ENCODE results near the gene CDKAL1.

The CDKAL1 gene

GRCh38 chr6:21199262-21199661 lies 665.0 kb downstream of the CDKAL1 start:
- DNase-seq: no peak

GRCh38 chr6:21200134-21200870 lies 666.0 kb downstream of the CDKAL1 start:
- no peak for DNase-seq

- no peak for DNase-seq
Observed at GRCh38 chr6:21201187-21201586, 666.9 kb downstream of the CDKAL1 start.

- DNase-seq: no peak
Observed at GRCh38 chr6:21201637-21202350, 667.5 kb downstream of the CDKAL1 start.

- no peak for DNase-seq
Observed at GRCh38 chr6:21202521-21202920, 668.3 kb downstream of the CDKAL1 start.

- DNase-seq: no peak
Observed at GRCh38 chr6:21204951-21205350, 670.7 kb downstream of the CDKAL1 start.

- no peak for DNase-seq
Observed at GRCh38 chr6:21208081-21208795, 674.0 kb downstream of the CDKAL1 start.

GRCh38 chr6:21208796-21209186 lies 674.5 kb downstream of the CDKAL1 start:
- DNase-seq: no peak

- no peak for DNase-seq
Observed at GRCh38 chr6:21213492-21213891, 679.2 kb downstream of the CDKAL1 start.

GRCh38 chr6:21214738-21215448 lies 680.6 kb downstream of the CDKAL1 start:
- DNase-seq: no peak

- no peak for DNase-seq
Observed at GRCh38 chr6:21219241-21219640, 685.0 kb downstream of the CDKAL1 start.

- no peak for DNase-seq
Observed at GRCh38 chr6:21219856-21220255, 685.6 kb downstream of the CDKAL1 start.

- no peak for DNase-seq
Observed at GRCh38 chr6:21220271-21220987, 686.2 kb downstream of the CDKAL1 start.

GRCh38 chr6:21222656-21223055 lies 688.4 kb downstream of the CDKAL1 start:
- DNase-seq: no peak

- DNase-seq: no peak
Observed at GRCh38 chr6:21225912-21226311, 691.7 kb downstream of the CDKAL1 start.

GRCh38 chr6:21227486-21227885 lies 693.2 kb downstream of the CDKAL1 start:
- no peak for DNase-seq

- no peak for DNase-seq
Observed at GRCh38 chr6:21228411-21228810, 694.2 kb downstream of the CDKAL1 start.

GRCh38 chr6:21228876-21229460 lies 694.7 kb downstream of the CDKAL1 start:
- no peak for DNase-seq

- DNase-seq: no peak
Observed at GRCh38 chr6:21230536-21230935, 696.3 kb downstream of the CDKAL1 start.

GRCh38 chr6:21235162-21235561 lies 700.9 kb downstream of the CDKAL1 start:
- DNase-seq: no peak

GRCh38 chr6:21238208-21238607 lies 704.0 kb downstream of the CDKAL1 start:
- no peak for DNase-seq

- no peak for DNase-seq
Observed at GRCh38 chr6:21240709-21241108, 706.5 kb downstream of the CDKAL1 start.

All from CD4-positive, alpha-beta T cell treated with Interleukin-4 for 1 hour (primary cell).